ENCODE measurements around the gene AVPR1B. TPM values are rescaled to one million over a fixed set of nuclear protein-coding genes. Genes with fewer than 3 reads are reported as not detected.

Gene AVPR1B
- total RNA-seq, 2 experiments from 2014 or later, result not detected

- H3K4me2 ChIP-seq (ENCODE audit: low read length), result no peak overlapping the region
- peaks cover 50% of the 10 kb centered on the region for H3K79me2 ChIP-seq (ENCODE audit: insufficient read depth, low read depth, low read length)
- H3K4me1 ChIP-seq (ENCODE audit: insufficient read depth, low read length, poor library complexity, severe bottlenecking), result peaks cover 53% of the 10 kb centered on the region
- H3K9me2 ChIP-seq (ENCODE audit: insufficient read depth, low read length), result no peaks in the 10 kb centered on the region
- CTCF ChIA-PET (ENCODE audit: unreplicated experiment), result no interaction called here
- H2AFZ ChIP-seq (ENCODE audit: low read length), result no peak overlapping the region
- intact Hi-C loops (cut with micrococcal nuclease; ENCODE audit: unreplicated experiment), result no loop called here
- H3K4me3 ChIP-seq (ENCODE audit: low read depth, low read length, poor library complexity, severe bottlenecking), result no peak overlapping the region
- POLR2A ChIA-PET, result interaction anchor here (1.5 kb wide), 1 partner anchor 9 kb away, joined by 4 read pairs; no protein-coding TSS in a partner anchor
- TF ChIP-seq EZH2phosphoT487 (IDR thresholded peaks at IDR 0.05; ENCODE audit: borderline replicate concordance, low read depth, low read length) (no peak), CTCF (conservative IDR thresholded peaks at IDR 0.05; ENCODE audit: low read length) (no peak)
- peaks cover 81% of the 10 kb centered on the region for H3K36me3 ChIP-seq (ENCODE audit: insufficient read depth, low read length)
- no peak overlapping the region for H3K27ac ChIP-seq (ENCODE audit: low read depth, low read length, poor library complexity, severe bottlenecking)
- no TSS peak for BruUV-seq (replicated peaks)
- H4K20me1 ChIP-seq (ENCODE audit: insufficient read depth, low read length), result no peaks in the 10 kb centered on the region
- DNase-seq (ENCODE audit: low spot score), result no peak
- no peaks in the 10 kb centered on the region for H3K9me3 ChIP-seq (ENCODE audit: low read length)
These were observed 56.3 kb downstream of the AVPR1B start for GRCh38 chr1:206060844-206061243.

Small RNAs within 50 kb of the gene (small RNA-seq; reads per million reads assigned to genes)
- gene RF00271, result not detected

Other genes starting within 250 kb of the AVPR1B start
- gene SLC26A9, start 173.9 kb downstream of the AVPR1B start, total RNA-seq (2014; rRNA removed; shearing (Covaris generic)), result not detected in 2 replicates
- gene SLC26A9, start 173.9 kb downstream of the AVPR1B start, total RNA-seq (2022), result not detected in 2 replicates
- not detected in 2 replicates for gene RAB7B, start 114.0 kb downstream of the AVPR1B start, total RNA-seq (2014; rRNA removed; shearing (Covaris generic))
- not detected in 2 replicates for gene RAB7B, start 114.0 kb downstream of the AVPR1B start, total RNA-seq (2022)
- not detected in 2 replicates for gene CTSE, start 93.5 kb downstream of the AVPR1B start, total RNA-seq (2014; rRNA removed; shearing (Covaris generic))
- gene CTSE, start 93.5 kb downstream of the AVPR1B start, total RNA-seq (2022), result not detected in 2 replicates
- 5.0 and 6.4 TPM in 2 replicates for gene RHEX, start 64.2 kb downstream of the AVPR1B start, total RNA-seq (2014; rRNA removed; shearing (Covaris generic))
- gene RHEX, start 64.2 kb downstream of the AVPR1B start, total RNA-seq (2022), result 9.9 and 10.0 TPM in 2 replicates
- 31.0 and 35.0 TPM in 2 replicates for gene FAM72A, start 85.5 kb upstream of the AVPR1B start, total RNA-seq (2014; rRNA removed; shearing (Covaris generic))
- 60.1 and 78.2 TPM in 2 replicates for gene FAM72A, start 85.5 kb upstream of the AVPR1B start, total RNA-seq (2022)
- gene SRGAP2, start 86.2 kb upstream of the AVPR1B start, total RNA-seq (2014; rRNA removed; shearing (Covaris generic)), result 58.3 and 65.1 TPM in 2 replicates
- gene SRGAP2, start 86.2 kb upstream of the AVPR1B start, total RNA-seq (2022), result 82.5 and 90.1 TPM in 2 replicates

Measured in OCI-LY7 (cell line).